ENCODE data around the gene LCT. TPM values are rescaled to one million over a fixed set of nuclear protein-coding genes. Genes with fewer than 3 reads are reported as not detected.
"Not testable (repeated sequence)": the region's sequence is repeated elsewhere in the genome, so short reads cannot be mapped to it uniquely, and the experiment has no call there.

The LCT gene
- under 1 TPM in 1 of 4 donors, not detected in 3; 0.09 TPM for total RNA-seq

GRCh38 chr2:135836596-135837270 is at the start of gene LCT:
Gene LCT, minus strand, starts transcription at chr2:135837184. Its CDS starts 15 bp downstream, at chr2:135837169.
- ATAC-seq (ENCODE audit: low FRiP score) (no peak), DNase-seq (ENCODE audit: low spot score) (no peak)
- TF ChIP-seq CTCF (IDR thresholded peaks at IDR 0.05): no peak

- no peak for ATAC-seq (ENCODE audit: low FRiP score)
- no peak for TF ChIP-seq CTCF (IDR thresholded peaks at IDR 0.05)
- DNase-seq (ENCODE audit: low spot score): no peak
Measured at GRCh38 chr2:135885709-135886108, 48.7 kb upstream of the LCT start.

- no peak for DNase-seq (ENCODE audit: low spot score)
- no peak for ATAC-seq (ENCODE audit: low FRiP score)
- no peak for TF ChIP-seq CTCF (IDR thresholded peaks at IDR 0.05)
Measured at GRCh38 chr2:135882415-135882814, 45.4 kb upstream of the LCT start.

- not testable (repeated sequence) for ATAC-seq (ENCODE audit: low FRiP score); DNase-seq (ENCODE audit: low spot score)
Measured at GRCh38 chr2:135876770-135877169, 39.8 kb upstream of the LCT start.

- no peak for TF ChIP-seq CTCF (IDR thresholded peaks at IDR 0.05)
- ATAC-seq (ENCODE audit: low FRiP score) (peak; percentile 98), DNase-seq (ENCODE audit: low spot score) (peak; percentile 89)
Measured at GRCh38 chr2:135876066-135876711, 39.2 kb upstream of the LCT start, which contains the start of gene MCM6. Gene MCM6, minus strand, starts transcription at chr2:135876443. Its CDS starts 78 bp downstream, at chr2:135876365.

GRCh38 chr2:135875491-135876065 is 38.6 kb upstream of the LCT start:
- no peak for TF ChIP-seq CTCF (IDR thresholded peaks at IDR 0.05)
- ATAC-seq (ENCODE audit: low FRiP score): peak; percentile 73
- DNase-seq (ENCODE audit: low spot score): peak; percentile 24

GRCh38 chr2:135874777-135875365 is 37.9 kb upstream of the LCT start:
- ATAC-seq (ENCODE audit: low FRiP score) (no peak), DNase-seq (ENCODE audit: low spot score) (no peak)
- no peak for TF ChIP-seq CTCF (IDR thresholded peaks at IDR 0.05)
